ENCODE measurements around the gene ANKRD16. TPM values are rescaled to one million over a fixed set of nuclear protein-coding genes. Genes with fewer than 3 reads are reported as not detected.

ANKRD16 gene
- total and polyA plus RNA-seq, 2 of the 8 experiments (the other 6 are each of a cell fraction or from before 2014, with no cell fraction given) = 8.2 to 12.7 TPM

DNA sequence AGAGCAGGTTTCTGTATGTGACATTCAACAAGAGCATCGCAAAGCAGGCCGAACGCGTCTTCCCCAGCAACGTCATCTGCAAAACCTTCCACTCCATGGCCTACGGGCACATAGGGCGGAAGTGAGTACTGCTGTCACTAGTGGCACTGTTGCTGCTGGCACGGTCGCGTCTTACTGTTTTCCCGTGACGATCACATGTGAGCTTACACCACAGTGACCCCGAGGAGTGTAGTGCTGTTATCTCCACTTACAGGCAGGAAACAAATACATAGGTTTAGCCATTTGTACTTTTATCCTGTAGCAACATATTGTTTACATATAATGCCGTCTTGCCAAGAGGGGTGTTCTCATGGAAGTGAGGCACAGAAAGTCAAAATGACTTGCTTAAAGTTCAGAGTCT is 25.8 kb upstream of the ANKRD16 start (continued):
- TF ChIP-seq SP4 (IDR thresholded peaks at IDR 0.05; ENCODE audit: low read length) (no peak), POLR2A (IDR thresholded peaks at IDR 0.05; ENCODE audit: control extremely low read depth in 1 of 2, low read depth in 2 of 2, low read length in 2 of 2) (no peak)
- TF ChIP-seq, protein P1, sequence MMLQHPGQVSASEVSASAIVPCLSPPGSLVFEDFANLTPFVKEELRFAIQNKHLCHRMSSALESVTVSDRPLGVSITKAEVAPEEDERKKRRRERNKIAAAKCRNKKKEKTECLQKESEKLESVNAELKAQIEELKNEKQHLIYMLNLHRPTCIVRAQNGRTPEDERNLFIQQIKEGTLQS (IDR thresholded peaks at IDR 0.05; ENCODE audit: insufficient read depth, low read depth, low read length) = no peak
